HG03439 (cell line): Measurements from ENCODE around the gene ADAR.

ENCODE experiments used
- ATAC-seq: cut with Tn5 transposase; IDR thresholded peaks from one replicate; pipeline ENCODE4 v1.9.1; 2021; ENCODE audit warnings: mild to moderate bottlenecking, moderate library complexity; ENCODE audit not compliant: unreplicated experiment

The ADAR gene

GRCh38 chr1:154586641-154587040, 21.3 kb downstream of the ADAR start:
- no peak for ATAC-seq

GRCh38 chr1:154586231-154586630, 21.8 kb downstream of the ADAR start:
- no peak for ATAC-seq

- ATAC-seq, result no peak
Measured at GRCh38 chr1:154584267-154584994, 23.6 kb downstream of the ADAR start.

DNA sequence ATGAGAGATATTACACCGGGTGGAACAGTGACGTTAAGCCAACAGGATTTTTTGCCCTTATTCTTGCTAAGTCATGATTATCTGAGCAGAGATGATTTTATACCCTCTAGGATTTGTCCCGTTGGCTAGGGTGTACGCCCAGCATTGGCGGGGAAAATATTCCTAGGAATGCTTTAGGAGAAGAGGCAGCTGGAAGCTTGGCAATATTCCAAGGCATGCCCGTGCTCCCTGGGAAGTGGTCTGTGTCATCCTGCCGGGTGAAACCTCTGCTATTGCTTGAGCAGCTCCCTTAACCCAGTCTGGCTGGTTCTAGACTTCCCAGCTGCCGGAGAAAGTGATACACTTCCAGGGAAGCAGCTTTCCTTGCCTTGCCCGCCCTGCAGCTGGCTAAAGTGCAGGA, 24.2 kb downstream of the ADAR start:
- ATAC-seq, result no peak

DNA sequence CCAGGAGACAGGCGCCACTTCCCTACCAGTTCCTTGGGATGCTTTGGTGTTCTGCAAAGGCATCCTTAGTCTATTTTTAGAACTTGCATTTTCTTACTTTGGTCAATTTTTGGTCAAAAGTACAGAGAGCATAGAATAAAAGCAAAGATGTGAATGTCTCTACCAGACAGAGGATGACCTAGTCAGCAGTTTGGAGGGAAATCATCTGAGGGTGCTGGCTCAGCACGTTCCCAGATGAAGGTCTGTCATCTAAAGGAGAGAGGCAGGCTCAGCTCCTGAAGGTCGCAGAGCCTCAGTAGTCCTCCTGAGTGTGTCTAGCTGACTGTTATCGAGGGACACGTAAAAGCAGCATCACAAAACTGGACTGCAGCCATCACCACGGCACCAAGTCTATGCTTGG, 25.1 kb downstream of the ADAR start:
- ATAC-seq, result no peak

- ATAC-seq, result no peak
Measured at GRCh38 chr1:154581766-154582165, 26.2 kb downstream of the ADAR start.

DNA sequence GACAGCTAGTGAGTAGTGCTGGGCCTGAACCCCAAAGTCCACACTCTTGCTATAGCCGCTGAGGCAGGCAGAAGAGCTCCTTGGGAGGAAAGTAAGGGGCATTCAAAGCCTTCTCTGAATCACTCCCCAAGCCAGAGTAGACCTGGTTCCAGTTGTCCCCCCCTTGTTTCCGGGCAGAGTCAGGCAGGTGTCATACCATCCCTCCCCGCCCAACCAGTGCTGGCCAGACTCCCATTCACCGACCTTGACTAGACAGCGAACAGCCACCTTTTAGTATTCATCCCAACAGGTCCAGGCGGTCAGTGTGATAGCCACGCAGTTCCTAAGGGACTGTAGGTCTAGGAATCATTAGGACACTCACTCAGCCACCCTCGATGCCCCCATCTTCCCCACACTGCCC, 28.6 kb downstream of the ADAR start:
- no peak for ATAC-seq

- ATAC-seq, result no peak
Measured at GRCh38 chr1:154578058-154578418, 29.9 kb downstream of the ADAR start.

- no peak for ATAC-seq
Measured at GRCh38 chr1:154577346-154578057, 30.5 kb downstream of the ADAR start.

DNA sequence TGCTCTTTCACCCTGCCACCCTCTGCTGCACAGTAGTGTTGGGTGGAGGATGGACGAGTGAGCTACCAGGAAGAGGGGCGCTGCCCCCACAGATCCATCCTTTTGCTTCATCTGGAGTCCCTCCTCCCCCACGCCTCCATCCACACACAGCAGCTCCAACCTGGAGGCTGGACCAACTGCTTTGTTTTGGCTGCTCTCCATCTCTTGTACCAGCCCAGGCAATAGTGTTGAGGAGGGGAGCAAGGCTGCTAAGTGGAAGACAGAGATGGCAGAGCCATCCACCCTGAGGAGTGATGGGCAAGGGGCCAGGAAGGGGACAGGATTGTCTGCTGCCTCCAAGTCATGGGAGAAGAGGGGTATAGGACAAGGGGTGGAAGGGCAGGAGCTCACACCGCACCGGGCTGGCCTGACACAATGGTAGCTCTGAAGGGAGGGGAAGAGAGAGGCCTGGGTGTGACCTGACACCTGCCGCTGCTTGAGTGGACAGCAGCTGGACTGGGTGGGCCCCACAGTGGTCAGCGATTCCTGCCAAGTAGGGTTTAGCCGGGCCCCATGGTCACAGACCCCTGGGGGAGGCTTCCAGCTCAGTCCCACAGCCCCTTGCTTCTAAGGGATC, 31.9 kb downstream of the ADAR start:
- ATAC-seq, result no peak

DNA sequence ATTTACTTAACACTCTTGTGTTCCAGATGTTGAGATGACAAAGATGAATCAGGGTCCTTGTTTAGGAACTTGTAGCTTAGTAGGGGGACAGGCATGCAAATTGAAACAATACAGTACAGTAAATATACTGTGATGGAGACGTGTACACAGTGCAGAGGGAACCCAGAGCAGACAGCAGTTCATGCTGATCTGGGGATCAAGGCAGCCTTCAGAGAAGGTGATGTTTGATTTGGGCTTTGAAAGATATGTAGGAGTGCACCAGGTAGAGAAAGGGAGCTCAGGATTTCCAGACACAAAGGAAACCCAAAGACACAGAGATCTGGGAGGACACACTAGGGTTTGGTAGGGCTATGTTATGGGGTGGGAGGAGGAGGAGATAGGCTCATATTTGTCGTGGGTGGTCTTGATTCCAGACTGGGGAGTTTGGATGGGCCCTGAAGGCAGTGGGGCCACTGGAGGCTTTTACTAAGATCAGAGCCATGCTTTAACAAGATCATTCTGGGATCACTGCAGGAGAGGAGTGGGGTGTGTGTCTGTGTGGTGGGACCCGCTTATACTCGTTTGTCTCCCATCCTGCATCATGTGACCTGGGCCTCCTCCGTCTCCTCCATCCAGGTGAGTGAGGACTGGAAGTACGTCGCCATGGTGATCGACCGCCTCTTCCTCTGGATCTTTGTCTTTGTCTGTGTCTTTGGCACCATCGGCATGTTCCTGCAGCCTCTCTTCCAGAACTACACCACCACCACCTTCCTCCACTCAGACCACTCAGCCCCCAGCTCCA, 32.6 kb downstream of the ADAR start:
- ATAC-seq, result no peak

GRCh38 chr1:154574716-154575115, 33.3 kb downstream of the ADAR start:
- ATAC-seq, result no peak

- no peak for ATAC-seq
Measured at GRCh38 chr1:154573168-154573510, 34.8 kb downstream of the ADAR start.

DNA sequence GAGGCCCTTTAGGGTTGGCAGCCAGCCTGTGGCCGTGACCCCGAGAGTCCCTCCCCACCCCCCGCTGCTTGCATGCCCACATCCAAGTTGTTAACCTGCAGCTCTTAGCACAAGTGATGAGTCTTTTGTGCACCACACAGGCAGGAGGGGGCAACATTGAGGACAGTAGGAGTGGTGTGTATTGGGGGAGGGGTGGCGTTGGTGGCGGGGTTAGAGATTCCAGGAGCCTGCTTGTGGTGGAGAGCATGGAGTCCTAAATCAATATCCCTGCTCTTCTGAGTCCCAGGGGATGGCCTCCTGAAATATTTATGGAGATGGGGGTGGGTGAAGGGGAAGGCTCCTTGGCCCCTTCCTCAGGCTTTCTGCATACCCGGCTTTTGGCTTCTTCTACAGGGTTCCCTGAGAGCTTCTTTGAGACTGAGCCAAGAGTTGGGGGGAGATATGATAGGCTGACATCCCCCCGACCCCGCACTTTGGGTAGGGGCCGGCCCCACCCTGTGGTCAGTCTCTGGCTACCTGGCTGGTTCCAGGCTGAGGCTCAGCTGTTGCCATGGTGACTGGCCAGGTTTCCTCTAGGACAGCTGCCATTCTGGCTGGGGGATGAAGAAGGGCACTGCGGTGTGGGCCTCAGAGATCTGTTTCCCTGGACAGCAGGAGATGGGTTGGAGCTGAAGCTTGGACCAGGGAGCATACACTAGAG, 35.4 kb downstream of the ADAR start:
- no peak for ATAC-seq

GRCh38 chr1:154571964-154572288, 36.1 kb downstream of the ADAR start:
- no peak for ATAC-seq

DNA sequence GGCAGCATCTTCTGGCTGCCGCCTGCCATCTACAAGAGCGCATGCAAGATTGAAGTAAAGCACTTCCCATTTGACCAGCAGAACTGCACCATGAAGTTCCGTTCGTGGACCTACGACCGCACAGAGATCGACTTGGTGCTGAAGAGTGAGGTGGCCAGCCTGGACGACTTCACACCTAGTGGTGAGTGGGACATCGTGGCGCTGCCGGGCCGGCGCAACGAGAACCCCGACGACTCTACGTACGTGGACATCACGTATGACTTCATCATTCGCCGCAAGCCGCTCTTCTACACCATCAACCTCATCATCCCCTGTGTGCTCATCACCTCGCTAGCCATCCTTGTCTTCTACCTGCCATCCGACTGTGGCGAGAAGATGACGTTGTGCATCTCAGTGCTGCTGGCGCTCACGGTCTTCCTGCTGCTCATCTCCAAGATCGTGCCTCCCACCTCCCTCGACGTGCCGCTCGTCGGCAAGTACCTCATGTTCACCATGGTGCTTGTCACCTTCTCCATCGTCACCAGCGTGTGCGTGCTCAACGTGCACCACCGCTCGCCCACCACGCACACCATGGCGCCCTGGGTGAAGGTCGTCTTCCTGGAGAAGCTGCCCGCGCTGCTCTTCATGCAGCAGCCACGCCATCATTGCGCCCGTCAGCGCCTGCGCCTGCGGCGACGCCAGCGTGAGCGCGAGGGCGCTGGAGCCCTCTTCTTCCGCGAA, 36.6 kb downstream of the ADAR start:
- ATAC-seq, result no peak

DNA sequence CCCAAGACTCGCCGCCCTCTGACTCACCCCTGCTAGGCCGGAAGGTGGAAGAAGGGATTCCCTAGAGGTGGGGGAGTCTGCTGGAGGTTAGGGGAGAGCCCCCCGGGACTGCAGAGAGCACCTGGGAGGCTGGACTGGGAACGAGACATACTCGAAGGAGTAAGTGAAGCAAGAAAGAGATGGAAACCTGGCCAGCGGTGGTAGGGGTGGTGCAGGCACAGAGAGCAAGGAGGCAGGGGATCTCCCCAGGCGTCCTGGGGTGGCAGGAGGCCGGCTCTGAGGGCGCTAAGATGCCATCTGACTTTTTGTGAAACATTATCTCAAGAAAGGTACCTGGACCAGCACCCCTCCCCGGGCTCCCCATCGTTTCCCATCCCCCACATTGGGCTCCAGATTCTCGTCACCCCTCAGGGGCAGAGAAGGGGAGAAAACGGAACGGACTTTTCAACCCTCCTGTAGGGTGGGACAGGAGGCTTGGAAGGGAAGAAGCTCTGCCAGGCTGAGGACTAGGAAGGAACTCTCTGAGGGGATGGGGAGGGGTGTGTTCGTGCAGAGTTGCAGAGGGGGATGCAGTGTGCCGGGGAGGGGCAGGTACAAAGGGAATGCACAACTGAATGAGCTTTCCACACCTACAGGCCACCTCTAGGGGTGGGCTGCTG, 39.7 kb downstream of the ADAR start:
- ATAC-seq, result no peak

- no peak for ATAC-seq
Measured at GRCh38 chr1:154567386-154568156, 40.4 kb downstream of the ADAR start, which contains the start of gene CHRNB2. TSS of gene CHRNB2 (plus strand) at chr1:154567778. CDS start at chr1:154568045, 267 bp downstream.

- no peak for ATAC-seq
Measured at GRCh38 chr1:154565876-154566275, 42.1 kb downstream of the ADAR start.
